IPS-NIHi11 (cell line): Measurements from ENCODE around the gene FOXF1.
A peak's percentile ranks its signal among the peaks of the same experiment; 100 is the strongest.

Source experiments
- DNase-seq: peaks from one replicate; pipeline ENCODE4 v3.0.0; 2012; ENCODE audit warnings: mixed read lengths, low spot score

Gene FOXF1

GRCh38 chr16:86558355-86559193 lies 48.2 kb downstream of the FOXF1 start:
- no peak for DNase-seq

- no peak for DNase-seq
These were observed 49.5 kb downstream of the FOXF1 start for GRCh38 chr16:86559802-86560305.

- DNase-seq: no peak
These were observed 52.0 kb downstream of the FOXF1 start for GRCh38 chr16:86562356-86562755.

GRCh38 chr16:86563469-86564345 lies 53.4 kb downstream of the FOXF1 start:
- peak; percentile 76 for DNase-seq
